Measurements from ENCODE around the gene SEC24D. TPM values are rescaled to one million over a fixed set of nuclear protein-coding genes. Genes with fewer than 3 reads are reported as not detected.

Gene SEC24D
- total RNA-seq, 1 experiment from 2014 or later, result 61.5 TPM

DNA sequence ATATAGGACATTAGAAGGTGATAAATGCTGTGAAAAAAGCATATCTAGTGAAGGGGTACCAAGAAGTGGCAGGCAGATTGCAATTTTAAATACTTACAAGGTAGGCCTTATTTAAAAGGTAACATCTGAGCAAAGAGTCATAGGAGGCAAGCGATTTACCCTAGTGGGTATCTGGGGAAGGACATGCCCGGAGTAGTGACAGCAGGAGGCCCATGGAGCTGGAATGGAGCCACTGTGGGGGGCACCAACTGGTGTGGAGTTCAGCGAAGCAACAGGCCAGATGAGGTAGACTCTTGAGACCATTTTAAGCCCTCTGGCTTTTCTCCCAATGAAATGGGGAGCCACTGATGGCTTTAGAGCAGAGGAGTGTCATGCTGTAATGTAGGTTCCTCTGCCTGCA is 37.3 kb downstream of the SEC24D start:
- Histone ChIP-seq H4K8ac (replicated peaks; ENCODE audit: insufficient read length, low read depth, low read length) (no peak overlapping the region), H3K23me2 (ENCODE audit: insufficient read length, low read depth, low read length, poor library complexity, severe bottlenecking) (no peaks in the 10 kb centered on the region), H4K5ac (ENCODE audit: insufficient read length, low read depth, low read length) (no peak overlapping the region), H3K56ac (ENCODE audit: insufficient read length, low read depth, low read length) (no peak overlapping the region), H3K79me1 (ENCODE audit: insufficient read depth, low read depth, low read length, poor library complexity, severe bottlenecking) (no peaks in the 10 kb centered on the region), H3T11ph (ENCODE audit: low read length) (no peak overlapping the region), H4K91ac (ENCODE audit: insufficient read length, low read depth, low read length) (no peak overlapping the region), H2AK5ac (ENCODE audit: insufficient read length, low read length) (no peak overlapping the region), H3K9me3 (ENCODE audit: control insufficient read depth, low read depth, low read length) (no peaks in the 10 kb centered on the region), H3K23ac (ENCODE audit: insufficient read length, low read depth, low read length) (no peak overlapping the region), H3K4ac (ENCODE audit: low read depth, low read length) (no peak overlapping the region), H2BK120ac (ENCODE audit: low read depth, low read length, poor library complexity, severe bottlenecking) (no peak overlapping the region), H3K4me2 (ENCODE audit: insufficient read depth, insufficient read length, low read length) (no peak overlapping the region), H3K18ac (ENCODE audit: insufficient read length, low read depth, low read length) (no peak overlapping the region), H2AFZ (ENCODE audit: low read length) (no peak overlapping the region), H3K79me2 (ENCODE audit: insufficient read depth, low read length) (no peaks in the 10 kb centered on the region), H4K20me1 (ENCODE audit: control insufficient read depth, insufficient read depth, insufficient read length) (no peaks in the 10 kb centered on the region), H2BK12ac (ENCODE audit: insufficient read length, low read depth, low read length) (no peak overlapping the region), H2BK5ac (ENCODE audit: insufficient read length, low read length) (no peak overlapping the region), H3K14ac (ENCODE audit: insufficient read depth, low read length) (no peak overlapping the region), H3K27ac (ENCODE audit: insufficient read length, low read depth, low read length) (no peak overlapping the region), H2BK20ac (ENCODE audit: low read depth, low read length, poor library complexity, severe bottlenecking) (no peak overlapping the region), H3K27me3 (ENCODE audit: insufficient read depth, low read length) (no peaks in the 10 kb centered on the region), H3K9ac (ENCODE audit: extremely low read depth, insufficient read length, low read length) (no peak overlapping the region), H2BK15ac (ENCODE audit: low read depth, low read length) (no peak overlapping the region), H3K4me1 (ENCODE audit: insufficient read depth, low read length) (no peaks in the 10 kb centered on the region; the same call in 1 of the 2 replicates)
- Mint-ChIP-seq H3K9me3 (no peaks in the 10 kb centered on the region), H3K4me1 (peaks cover 14 to 16% of the 10 kb centered on the region in 2 experiments), H3K27ac (peak overlapping the region in 1 of 3 experiments; percentile 54; a peak in 2 of 7 replicates), H3K4me3 (no peak overlapping the region), H3K36me3 (ENCODE audit: insufficient read depth in 1 of 3, low read depth in 3 of 3) (peaks cover 46 to 67% (median 51%) of the 10 kb centered on the region in 3 experiments), H3K27me3 (ENCODE audit: low read depth) (no peaks in the 10 kb centered on the region)
- TF ChIP-seq CTCF (conservative IDR thresholded peaks at IDR 0.05), result peak; percentile 58
- DNase-seq, result peak; percentile 43
- no CpG with 5 or more reads among the region's 3 CpGs for WGBS (ENCODE audit: extremely low coverage, insufficient read length, low lambda C conversion rate)
